CD4-positive, alpha-beta T cell treated with Interleukin-6 at 100 ng/mL for 8 hours (primary cell): ENCODE measurements around the gene NFIA.

Source experiments
- DNase-seq: peaks from one replicate; pipeline ENCODE4 v3.0.0-alpha.2; 2020; ENCODE audit warnings: mixed read lengths, low spot score

NFIA gene

DNA sequence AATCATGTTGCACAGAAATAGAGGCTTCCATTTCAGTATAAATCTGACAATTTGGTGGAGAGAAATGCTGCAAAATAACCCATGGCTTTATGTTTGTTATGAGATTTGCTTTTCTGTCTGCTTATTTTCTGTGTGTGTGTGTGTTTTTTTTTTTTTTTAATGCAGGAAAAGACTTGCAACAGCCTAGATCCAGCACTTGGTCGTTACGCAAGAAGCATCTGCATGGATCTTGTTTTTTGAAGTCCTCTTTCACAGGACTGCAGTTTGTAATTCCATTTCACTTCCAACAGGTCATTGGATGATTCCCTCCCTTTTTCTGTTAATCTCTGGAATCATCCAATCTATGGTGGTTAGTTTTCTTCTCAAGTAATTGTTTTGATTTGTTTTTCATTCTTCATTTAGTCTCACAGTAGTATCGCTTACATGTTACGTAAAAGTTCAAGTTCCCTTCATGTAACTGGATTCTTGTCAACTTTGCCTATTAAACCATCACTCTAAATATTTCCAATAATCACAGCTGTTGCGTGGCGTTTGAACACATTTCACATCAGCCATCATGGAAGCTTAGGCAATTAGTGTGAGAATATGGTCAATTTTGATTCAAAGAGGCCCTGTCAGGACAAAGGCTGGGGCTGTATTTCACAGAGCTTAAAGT lies 312.9 kb downstream of the NFIA start:
- DNase-seq = no peak

DNA sequence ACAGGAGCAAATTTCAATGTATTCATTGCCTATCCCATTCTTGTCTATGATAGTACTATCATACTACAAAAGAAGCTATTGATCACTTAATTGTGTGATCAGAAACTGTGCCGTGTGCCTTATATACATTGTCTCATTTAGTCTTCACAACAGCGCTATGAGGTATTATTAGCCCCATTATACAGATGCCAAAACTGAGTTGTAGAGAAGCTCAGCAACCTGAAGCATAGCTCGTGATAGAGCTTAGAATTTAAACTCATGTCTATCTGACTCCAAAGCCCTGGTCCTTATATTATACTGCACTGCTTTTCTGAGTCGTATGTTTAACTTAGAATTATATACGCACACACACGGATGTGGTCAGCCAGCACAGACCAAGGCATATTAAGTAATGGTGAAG lies 315.1 kb downstream of the NFIA start:
- DNase-seq = no peak

DNA sequence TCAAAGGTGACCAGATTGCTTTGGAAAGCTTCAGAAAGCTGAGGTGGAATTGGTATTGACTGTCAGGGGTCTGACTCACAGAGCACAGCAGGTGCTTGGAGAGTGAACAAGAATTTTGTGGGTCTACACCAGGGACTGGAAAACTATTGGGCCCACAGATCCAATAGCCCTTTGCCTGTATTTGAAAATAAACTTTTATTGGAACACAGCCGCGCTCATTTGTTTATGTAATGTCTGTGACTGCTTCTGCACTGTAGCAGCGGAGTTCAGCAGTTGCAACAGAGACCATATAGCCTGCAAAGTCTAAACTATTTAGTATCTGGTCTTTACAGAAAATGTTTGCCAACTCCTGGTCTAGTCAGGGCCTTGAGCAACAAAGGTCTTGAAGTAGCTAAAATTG lies 315.6 kb downstream of the NFIA start:
- no peak for DNase-seq

DNA sequence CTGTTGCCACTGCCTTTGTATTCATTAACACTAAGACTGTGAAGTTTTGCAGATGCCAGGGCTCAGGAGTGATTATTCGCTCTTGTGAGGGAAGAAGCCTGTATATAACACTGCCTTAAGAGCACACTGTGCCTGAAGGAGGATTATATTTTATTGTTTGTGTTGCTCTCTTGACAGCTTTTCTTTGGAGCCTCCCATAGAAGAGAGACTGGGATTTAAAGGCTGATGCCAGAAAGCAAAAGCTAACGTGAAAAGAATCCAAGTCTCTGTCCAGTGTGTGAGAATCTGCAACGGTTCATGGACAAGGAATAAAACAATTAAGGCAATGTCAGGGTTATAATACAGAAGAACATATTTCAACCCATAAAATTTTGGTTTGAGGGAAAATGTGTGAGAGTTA lies 316.8 kb downstream of the NFIA start:
- DNase-seq = no peak

DNA sequence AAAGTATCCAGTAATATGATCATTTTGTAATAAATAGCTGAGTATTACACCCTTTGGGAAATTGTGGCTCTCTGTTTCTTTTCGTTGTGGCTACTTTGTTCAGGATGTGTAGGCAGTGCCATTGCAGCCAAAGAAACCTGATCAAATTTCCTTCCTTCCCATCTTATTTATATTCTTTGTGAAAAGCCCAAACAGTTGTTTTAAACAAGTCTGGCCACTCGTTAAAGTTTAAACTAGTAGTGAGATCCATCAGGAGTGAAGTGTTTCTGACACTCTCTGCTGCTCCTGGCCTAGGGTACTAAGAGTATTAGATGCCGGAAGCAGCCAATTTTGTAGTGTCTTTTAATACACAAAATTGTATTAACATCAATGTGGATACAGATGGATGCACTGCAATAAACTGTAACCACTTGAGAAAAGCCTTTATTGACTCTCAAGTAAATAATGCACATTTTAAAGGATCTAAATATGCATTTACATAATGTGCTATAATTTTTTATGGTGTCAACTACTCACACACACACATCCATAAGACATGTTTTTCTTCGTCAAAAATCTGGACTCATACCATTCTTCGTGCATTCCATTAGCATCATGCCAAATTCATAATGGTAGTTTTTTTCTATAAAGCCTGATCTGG lies 317.9 kb downstream of the NFIA start:
- no peak for DNase-seq

DNA sequence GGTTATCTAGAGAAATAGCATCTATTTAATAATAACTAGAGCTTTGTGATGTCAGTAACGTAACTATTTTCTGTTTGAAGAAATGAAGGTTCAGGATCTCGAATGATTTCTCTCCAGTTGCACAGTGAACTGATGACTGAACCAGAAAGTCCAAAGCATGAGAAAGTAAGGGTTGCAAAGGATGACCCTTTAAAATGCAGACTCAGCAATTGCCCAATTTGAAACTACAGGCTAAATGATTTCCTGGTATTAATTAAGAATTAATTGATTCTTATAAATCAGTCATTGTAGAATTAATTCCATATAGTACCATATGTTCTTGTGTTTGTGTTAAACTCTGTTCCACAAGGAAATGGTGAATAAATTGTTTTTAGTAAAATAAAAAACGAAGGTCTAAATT lies 318.6 kb downstream of the NFIA start:
- DNase-seq = no peak

DNA sequence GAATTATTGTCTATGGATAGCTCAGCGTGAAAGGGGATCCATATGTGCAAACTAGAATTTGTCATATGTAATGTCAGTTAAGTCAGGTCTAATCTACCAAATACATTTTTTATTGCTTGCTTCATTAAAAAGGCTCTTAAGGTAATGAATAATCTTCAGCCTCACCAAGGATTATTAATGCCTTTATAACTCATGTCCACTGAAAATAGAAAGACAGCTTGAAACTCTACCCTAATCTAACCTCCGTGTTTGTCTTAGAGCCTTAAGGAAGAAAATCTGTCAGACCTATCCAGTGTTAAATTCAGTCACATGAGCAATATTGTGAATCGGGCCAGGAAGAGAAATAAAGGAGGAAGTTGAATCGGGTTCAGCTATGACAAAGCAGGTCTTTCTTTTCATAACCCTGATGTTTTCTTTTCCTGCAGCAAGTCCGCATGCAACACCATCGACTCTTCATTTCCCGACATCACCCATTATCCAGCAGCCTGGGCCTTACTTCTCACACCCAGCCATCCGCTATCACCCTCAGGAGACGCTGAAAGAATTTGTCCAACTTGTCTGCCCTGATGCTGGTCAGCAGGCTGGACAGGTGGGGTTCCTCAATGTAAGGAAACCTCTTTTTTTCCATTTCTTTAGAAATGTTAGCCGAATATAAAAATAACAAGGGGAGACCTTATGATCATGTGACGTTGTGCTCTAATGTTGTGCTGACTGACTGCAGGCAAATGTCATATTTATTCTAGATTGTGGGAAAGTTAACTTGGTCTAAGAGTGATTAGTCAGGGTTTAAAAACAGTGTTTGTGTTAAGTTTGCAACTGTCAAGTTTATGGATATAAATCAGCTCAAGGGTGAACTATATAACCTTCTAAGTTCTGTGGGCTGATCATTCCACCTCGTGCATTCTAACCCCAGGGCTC lies 321.6 kb downstream of the NFIA start:
- DNase-seq = no peak

DNA sequence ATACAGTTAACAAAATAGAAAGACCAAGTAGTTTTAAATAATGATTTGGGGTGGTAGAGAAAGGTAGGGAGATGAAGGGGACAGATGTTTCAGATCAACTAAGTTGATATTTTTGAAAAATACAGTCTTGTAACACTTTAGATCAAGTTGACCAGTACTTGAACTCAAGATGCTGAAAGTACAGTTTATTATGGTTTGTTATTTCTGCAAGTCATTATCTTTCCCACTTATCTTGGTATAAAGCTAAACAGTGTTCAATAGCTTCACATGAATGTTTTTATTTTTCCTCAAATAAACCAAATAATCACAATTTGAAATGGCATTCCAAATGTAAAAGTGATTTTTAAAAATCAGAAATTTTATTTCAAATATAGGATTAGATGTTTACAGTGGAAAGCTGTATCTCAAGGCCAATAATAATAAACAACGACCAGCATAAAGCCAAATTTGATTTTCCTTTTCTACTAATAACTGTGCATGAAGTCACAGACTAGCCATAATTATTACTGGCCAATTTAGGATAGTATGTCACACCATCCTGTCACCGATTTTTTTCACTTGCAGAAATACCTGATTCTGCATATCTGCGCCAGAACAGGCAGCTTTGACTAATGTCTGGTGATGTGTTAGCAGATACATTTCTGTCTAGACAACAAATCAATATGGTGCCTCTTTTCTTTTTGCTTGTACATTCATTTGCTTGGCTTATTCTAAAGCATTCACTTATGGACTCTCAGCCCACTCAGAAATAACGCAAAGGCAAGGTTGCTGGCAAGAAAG lies 322.4 kb downstream of the NFIA start:
- no peak for DNase-seq

DNA sequence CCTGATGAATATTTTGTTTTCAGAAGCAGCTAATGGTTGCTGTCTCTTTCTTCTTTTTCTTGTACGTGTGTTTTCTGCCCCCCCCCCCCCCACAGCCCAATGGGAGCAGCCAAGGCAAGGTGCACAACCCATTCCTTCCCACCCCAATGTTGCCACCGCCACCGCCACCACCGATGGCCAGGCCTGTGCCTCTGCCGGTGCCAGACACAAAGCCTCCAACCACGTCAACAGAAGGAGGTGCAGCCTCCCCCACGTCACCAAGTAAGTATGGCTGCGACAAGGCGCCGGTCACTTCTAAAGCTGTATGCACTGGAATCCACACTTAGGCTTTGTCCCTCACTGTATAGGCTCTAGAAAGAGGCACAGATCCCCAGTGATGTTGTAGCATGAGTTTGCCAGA lies 324.1 kb downstream of the NFIA start:
- DNase-seq = no peak

DNA sequence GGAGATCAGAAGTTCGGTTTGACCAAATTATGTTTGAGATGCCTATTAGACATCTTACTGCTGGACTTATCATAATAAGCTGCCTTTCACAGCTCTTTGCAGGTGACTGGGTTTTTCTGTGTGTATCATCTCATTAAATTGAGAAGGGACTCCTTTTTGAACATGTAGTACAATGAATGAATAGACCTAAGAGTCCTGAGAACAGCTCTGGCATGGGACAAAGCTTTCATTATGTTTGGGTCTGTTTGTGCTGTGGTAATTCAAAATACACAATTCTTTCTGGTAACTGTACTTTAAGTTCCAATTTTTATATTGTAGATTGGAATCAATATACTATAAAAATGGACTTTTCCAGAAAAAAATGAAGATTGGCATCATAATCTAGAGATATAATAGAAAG lies 330.2 kb downstream of the NFIA start:
- DNase-seq = no peak

DNA sequence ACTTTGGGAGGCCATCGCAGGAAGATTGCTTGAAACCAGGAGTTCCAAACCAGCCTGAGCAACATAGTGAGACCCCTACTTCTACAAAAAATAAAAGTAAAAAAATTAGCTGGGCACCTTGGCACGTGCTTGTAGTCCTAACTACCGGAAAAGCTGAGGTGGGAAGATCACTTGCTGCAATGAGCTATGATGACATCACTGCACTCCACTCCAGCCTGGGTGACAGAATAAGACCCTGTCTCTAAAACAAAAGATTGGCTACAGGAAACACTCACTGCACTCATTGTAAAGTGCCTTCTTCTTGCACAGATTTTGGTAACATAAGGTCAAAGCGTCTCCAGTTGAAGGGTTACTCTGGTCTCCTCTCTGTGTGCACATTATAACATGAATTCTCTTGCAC lies 336.8 kb downstream of the NFIA start:
- DNase-seq = no peak

DNA sequence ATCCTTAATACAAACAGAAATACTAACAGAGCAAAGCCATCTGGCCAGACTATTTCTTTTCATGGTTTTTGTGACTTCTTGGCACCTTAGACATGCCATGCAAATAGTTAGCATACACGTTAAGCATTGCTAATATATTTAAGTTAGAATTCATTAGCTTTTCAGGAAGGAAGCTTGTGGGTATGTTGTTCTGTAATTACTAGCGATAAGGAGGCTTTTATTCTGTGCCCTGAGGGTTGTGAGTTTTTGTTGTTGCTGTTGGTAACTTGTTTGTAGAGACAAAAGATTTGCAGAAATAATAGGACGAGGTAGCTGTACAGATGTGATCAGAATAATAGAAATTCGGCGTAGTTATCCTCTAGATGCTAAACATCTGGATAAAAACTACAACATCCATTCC lies 337.3 kb downstream of the NFIA start:
- DNase-seq = no peak

DNA sequence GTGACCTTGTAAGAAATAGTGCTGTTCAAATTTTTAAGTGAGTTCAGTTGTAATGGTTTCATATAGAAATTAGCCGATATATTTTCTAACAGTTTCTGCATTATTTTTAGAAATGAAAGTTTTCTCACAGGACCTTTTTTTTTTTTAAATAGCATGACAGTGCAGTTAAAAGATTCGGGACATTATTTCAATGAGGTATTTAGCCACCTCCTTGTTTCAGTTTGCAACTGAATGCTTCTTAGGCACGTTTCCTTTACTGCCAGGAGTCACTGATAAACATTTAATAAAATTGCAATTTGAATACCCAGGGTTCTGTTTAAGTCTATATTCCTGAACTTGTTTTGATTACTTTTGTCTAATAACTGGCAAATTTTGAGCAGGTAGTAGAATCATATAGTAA lies 337.9 kb downstream of the NFIA start:
- no peak for DNase-seq

DNA sequence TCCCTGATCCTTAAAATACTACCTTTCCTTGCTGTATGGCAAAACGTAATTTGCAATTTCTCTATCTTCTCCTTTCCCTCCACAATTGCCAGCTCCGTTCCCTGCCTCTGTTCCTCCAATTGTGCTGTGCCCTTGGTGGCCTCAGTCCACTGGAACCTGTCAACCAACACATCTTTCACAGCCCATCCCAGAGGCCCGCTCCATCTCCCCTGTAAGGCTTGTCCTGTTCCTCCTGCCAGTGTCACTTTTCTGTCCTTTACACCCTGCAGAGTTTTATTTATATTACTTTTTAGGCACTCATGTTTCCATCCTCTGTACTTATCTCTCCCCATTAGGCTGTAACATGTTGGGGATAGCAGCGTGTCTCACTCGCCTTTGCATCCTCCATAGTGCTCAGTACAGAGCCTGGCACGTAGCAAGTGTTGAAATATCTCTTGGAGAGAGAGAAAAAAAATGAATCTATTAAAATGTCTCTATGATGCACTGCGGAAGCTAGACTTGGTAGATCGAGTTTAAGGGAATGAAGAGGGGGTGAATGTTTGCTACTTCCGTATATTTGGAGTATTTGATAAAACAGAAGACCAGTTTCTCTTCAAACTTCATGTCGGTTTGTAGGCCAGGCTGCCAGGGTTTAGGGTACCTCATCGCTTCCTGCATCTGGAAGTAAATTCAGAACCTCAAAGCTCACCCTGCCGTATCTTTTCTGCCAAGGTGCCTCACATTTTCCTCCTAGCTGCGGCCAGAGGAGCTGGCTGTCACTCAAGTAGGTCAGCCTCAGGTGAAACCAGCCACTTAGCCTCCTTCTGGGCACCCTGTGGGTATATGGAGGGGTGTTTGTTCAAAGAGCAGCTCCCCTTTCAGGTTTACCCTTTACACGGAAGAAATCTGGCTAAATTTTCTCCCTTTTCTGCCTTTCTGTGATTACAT lies 338.8 kb downstream of the NFIA start:
- DNase-seq = no peak

DNA sequence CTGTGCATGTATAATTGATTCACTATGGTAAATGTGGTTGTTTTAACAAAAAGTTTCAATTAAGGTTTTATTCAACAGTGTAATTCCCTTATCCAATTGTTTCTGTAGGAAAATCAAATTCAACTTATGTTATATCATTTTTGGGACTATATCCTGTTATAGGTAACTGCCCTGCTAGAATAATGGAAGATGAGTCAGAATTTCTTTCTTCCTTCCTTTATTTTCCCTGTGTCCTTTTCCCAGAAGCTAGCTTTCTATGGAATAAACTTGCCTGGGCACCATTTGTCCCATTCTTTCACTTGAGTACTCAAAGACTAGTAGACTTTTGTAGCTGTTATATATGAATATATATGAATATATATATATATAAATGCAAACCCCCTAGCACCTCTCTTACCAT lies 341.3 kb downstream of the NFIA start:
- no peak for DNase-seq

DNA sequence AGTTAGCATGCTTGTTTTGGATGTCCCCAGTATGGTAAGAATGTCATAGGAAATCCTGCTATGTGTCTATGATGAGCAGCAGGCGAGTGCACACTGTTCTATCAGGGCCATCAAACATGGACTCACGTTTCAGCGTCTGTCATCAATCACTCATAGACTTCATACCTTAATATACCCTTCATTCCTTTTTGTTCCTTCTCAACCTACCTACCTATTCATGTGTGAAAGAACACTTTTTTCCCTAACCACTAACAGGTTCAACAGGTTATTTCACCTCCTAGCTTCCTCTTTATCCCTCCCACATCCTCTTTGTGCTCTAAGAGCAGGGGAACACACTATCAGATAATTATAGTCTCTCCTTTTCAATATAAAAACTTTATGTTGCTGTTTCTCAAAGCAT lies 342.0 kb downstream of the NFIA start:
- DNase-seq = no peak

DNA sequence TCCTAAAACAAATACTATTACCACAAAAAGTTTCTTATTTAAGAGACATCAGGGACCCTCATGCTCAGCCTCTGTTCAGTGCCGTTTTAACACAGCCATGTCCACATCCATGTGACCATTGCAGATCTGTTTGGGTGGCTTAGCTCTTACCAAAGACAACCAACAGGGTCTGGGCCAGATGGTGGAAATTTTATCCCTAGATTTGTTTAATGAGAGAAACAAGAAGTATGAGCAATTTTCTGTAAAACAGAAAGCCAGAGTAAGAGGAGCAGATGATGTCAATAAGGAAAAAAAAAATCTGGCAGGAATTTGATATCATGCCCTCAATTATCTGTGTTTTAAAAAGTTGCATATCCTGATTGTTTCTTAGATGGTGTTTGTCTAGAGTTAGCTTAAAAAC lies 342.7 kb downstream of the NFIA start:
- DNase-seq = no peak

DNA sequence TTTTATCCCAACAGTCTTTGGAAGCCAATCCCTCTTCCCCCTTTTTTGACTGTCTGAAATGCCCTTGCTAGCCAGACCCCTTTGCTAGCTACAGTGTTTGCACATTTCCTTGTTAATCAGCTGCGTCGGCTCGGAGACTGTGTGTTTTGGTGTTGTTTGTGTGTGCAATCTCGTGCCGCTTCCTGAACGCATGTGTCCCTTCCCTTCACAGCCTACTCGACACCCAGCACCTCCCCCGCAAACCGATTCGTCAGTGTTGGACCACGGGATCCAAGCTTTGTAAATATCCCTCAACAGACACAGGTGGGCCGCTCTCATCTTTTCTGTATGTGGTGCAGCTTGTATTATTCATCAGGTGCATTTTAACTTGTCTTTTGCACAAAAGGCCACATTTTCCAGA lies 343.9 kb downstream of the NFIA start:
- no peak for DNase-seq

DNA sequence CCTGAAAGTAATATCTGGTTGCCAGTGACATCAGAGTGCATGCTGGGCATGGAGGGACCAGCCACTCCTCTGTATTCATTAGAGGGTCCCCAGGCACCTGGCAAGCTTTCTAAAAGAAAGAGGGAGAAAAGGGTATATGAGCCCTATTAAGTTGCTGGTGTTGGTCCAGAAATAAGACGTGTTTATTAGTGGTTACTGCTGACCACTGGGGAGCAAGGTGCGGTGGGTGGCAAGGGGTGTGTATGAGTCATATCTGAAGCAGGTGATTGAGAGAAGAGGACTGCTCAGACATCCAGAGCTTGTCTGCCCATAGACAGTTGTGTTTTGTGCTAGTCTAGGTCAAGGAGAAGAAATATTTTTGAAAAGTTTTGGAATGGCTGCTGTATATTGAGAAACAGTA lies 344.5 kb downstream of the NFIA start:
- DNase-seq = no peak

DNA sequence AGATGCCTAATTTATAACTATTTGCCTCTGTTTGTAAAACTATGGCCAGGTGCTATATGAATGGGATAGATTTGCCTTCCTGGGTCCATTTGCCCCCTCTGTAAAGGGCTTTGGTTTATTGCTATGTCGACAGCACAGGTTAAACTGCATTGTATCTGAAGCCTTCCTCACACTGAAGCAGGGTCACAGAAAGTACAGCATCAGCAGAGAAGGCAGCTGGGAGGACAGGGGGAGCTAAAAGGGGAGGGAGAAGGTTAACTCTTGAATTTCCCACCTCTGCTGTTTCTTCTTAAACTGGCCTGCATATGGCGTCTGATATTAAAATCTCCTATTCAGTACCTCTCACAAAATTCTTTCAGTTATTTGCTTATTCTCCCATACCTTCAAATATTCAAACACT lies 345.1 kb downstream of the NFIA start:
- DNase-seq = no peak

DNA sequence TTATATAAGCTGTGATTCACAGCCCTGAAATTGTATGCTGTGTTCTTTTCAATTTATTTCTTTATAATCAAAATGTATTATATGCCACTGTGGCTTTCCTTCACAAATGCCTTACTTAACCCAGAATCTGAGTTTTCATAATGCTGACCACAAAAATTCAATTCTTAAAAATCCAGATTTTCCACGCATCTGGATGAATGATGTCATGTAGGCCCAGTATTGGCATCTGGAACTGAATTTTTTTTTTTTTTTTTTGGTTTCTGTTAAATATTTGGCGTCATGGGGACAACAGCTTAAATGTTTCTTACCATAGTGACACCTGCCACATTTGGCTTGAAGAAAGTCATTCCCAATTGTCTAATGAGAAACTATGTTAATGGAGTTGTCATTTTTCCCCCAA lies 345.8 kb downstream of the NFIA start:
- no peak for DNase-seq
